ENCODE measurements around the gene SRM. TPM values are rescaled to one million over a fixed set of nuclear protein-coding genes. Genes with fewer than 3 reads are reported as not detected.
A peak's percentile ranks its signal among the peaks of the same experiment; 100 is the strongest.
"Not testable (repeated sequence)": the region's sequence is repeated elsewhere in the genome, so short reads cannot be mapped to it uniquely, and the experiment has no call there.

The SRM gene
- total RNA-seq, 2 donors from 2014 or later: 50.8 to 57.4 TPM

- Histone ChIP-seq H3K27ac (no peak overlapping the region), H3K4me3 (no peak overlapping the region), H3K4me1 (ENCODE audit: control insufficient read depth in 1 of 2, low read depth in 2 of 2) (peaks cover 5 to 8% of the 10 kb centered on the region in 2 donors), H3K27me3 (replicated peaks; ENCODE audit: insufficient read depth) (no peaks in the 10 kb centered on the region), H3K9me3 (no peaks in the 10 kb centered on the region), H3K36me3 (no peaks in the 10 kb centered on the region)
- peak; percentile 62 for DNase-seq (ENCODE audit: low spot score)
- no peak for ATAC-seq (ENCODE audit: insufficient number of reproducible peaks, low FRiP score, low read depth)
- TF ChIP-seq, protein P1, sequence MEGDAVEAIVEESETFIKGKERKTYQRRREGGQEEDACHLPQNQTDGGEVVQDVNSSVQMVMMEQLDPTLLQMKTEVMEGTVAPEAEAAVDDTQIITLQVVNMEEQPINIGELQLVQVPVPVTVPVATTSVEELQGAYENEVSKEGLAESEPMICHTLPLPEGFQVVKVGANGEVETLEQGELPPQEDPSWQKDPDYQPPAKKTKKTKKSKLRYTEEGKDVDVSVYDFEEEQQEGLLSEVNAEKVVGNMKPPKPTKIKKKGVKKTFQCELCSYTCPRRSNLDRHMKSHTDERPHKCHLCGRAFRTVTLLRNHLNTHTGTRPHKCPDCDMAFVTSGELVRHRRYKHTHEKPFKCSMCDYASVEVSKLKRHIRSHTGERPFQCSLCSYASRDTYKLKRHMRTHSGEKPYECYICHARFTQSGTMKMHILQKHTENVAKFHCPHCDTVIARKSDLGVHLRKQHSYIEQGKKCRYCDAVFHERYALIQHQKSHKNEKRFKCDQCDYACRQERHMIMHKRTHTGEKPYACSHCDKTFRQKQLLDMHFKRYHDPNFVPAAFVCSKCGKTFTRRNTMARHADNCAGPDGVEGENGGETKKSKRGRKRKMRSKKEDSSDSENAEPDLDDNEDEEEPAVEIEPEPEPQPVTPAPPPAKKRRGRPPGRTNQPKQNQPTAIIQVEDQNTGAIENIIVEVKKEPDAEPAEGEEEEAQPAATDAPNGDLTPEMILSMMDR (IDR thresholded peaks at IDR 0.05): peak; percentile 89
Observed at GRCh38 chr1:11037740-11038182, 22.1 kb downstream of the SRM start.

GRCh38 chr1:11037019-11037739 lies 22.6 kb downstream of the SRM start:
- not testable (repeated sequence) for H3K27ac ChIP-seq; H3K4me1 ChIP-seq (ENCODE audit: control insufficient read depth in 1 of 2, low read depth in 2 of 2); H3K27me3 ChIP-seq (replicated peaks; ENCODE audit: insufficient read depth); H3K36me3 ChIP-seq; H3K4me3 ChIP-seq; ATAC-seq (ENCODE audit: insufficient number of reproducible peaks, low FRiP score, low read depth); DNase-seq (ENCODE audit: low spot score); H3K9me3 ChIP-seq

DNA sequence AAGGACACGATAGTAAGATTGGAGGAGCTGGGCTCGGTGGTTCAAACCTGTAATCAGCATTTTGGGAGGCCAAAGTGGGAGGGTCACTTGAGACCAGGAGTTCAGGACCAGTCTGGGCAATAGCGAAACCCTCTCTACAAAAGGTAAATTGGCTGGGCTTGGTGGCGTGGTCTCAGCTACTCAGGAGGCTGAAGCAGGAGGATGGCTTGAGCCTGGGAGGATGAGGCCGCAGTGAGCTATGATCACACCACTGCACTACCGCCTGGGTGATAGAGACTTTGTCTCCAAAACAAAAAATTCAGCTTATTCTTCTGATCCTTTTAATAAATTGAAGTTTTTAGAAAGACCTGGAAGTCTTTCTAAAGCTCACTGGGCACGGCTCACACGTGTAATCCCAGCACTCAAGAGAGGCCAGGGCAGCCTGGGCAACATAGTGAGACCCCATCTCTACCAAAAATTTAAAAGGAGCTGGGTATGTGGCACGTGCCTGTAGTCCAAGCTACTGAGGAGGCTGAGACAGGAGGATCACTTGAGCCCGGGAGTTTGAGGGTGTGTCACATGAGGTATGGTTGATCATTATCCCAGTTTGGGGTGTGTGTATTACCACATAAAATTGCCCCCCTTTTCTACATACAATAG lies 28.1 kb downstream of the SRM start:
- ATAC-seq (ENCODE audit: insufficient number of reproducible peaks, low FRiP score, low read depth) (no peak), DNase-seq (ENCODE audit: low spot score) (no peak)
- Histone ChIP-seq H3K27ac (no peak overlapping the region), H3K4me3 (no peak overlapping the region), H3K9me3 (no peaks in the 10 kb centered on the region), H3K36me3 (peaks cover 5% of the 10 kb centered on the region), H3K4me1 (ENCODE audit: control insufficient read depth in 1 of 2, low read depth in 2 of 2) (peaks cover 5 to 12% of the 10 kb centered on the region in 2 donors), H3K27me3 (replicated peaks; ENCODE audit: insufficient read depth) (no peaks in the 10 kb centered on the region)
- TF ChIP-seq, protein P1 (IDR thresholded peaks at IDR 0.05): no peak

DNA sequence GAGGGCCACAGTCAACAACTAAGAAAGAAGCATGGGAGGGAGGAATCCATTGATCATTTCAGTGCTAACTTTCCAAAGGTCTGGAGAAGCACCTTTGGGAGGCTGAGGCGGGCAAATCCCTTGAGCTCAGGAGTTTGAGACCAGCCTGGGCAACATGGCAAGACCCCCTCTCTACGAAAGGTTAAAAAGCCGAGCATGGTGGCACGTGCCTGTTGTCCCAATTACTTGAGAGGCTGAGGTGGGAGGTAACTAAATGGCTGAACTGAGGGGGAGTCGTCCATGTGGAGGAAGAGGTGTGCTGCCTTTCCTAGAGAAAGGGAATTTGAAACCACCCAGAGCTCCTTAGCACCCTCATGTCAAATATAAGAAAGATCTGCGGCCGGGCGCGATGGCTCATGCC lies 29.0 kb downstream of the SRM start:
- H3K4me1 ChIP-seq (ENCODE audit: control insufficient read depth in 1 of 2, low read depth in 2 of 2): peaks cover 5 to 12% of the 10 kb centered on the region in 2 donors
- TF ChIP-seq, protein P1 (IDR thresholded peaks at IDR 0.05): no peak
- peaks cover 5% of the 10 kb centered on the region for H3K36me3 ChIP-seq
- H3K27me3 ChIP-seq (replicated peaks; ENCODE audit: insufficient read depth): no peaks in the 10 kb centered on the region
- H3K9me3 ChIP-seq: no peaks in the 10 kb centered on the region
- no peak overlapping the region for H3K4me3 ChIP-seq
- ATAC-seq (ENCODE audit: insufficient number of reproducible peaks, low FRiP score, low read depth): no peak
- DNase-seq (ENCODE audit: low spot score): no peak
- H3K27ac ChIP-seq: no peak overlapping the region

DNA sequence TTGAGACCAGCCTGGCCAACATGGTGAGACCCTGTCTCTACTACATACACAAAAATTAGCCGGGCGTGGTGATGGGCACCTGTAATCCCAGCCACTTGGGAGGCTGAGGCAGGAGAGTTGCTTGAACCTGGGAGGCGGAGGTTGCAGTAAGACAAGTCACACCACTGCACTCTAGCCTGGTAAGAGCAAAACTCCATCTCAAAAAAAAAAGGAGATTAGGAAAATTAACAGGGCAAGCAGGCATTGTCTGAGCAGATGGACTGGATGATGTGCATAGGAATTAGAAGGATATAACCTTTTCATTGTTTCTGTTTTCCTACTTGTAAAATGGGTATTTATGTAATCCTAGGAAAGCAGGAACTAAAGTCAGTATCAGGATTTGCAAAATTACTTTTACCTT lies 31.8 kb downstream of the SRM start:
- Histone ChIP-seq H3K36me3 (peaks cover 20% of the 10 kb centered on the region), H3K27me3 (replicated peaks; ENCODE audit: insufficient read depth) (no peaks in the 10 kb centered on the region), H3K27ac (no peak overlapping the region), H3K9me3 (no peaks in the 10 kb centered on the region), H3K4me3 (no peak overlapping the region), H3K4me1 (ENCODE audit: control insufficient read depth in 1 of 2, low read depth in 2 of 2) (peaks cover 5 to 12% of the 10 kb centered on the region in 2 donors)
- ATAC-seq (ENCODE audit: insufficient number of reproducible peaks, low FRiP score, low read depth) (no peak), DNase-seq (ENCODE audit: low spot score) (no peak)
- TF ChIP-seq, protein P1 (IDR thresholded peaks at IDR 0.05): no peak

All from thoracic aorta (tissue), 2 donors.